ENCODE data around the gene EXOC4.

The EXOC4 gene

DNA sequence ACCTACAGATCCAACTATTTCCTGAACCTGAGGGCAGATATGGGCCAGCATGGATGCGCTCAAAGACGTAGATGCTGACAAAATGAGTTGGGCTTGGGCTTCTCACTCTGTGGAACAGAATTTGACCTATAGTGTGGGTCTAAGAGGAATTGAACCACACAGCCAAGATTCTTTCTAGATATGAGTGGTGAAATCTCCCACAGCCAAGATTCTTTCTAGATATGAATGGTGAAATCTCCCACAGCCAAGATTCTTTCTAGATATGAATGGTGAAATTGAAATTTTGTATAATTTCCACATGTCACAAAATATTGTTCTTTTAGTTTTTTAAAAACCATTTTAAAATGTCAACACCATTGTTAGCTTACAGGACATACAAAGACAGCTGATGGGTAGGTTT, 658.8 kb downstream of the EXOC4 start:
- DNase-seq (ENCODE audit: low read depth in 1 of 2, low spot score in 1 of 2) = no peak

- no peak for DNase-seq (ENCODE audit: low read depth in 1 of 2, low spot score in 1 of 2)
These were observed 660.2 kb downstream of the EXOC4 start for GRCh38 chr7:133912916-133913697.

- DNase-seq (ENCODE audit: low read depth in 1 of 2, low spot score in 1 of 2) = no peak
These were observed 663.7 kb downstream of the EXOC4 start for GRCh38 chr7:133916621-133917020.

GRCh38 chr7:133919810-133920209, 666.9 kb downstream of the EXOC4 start:
- DNase-seq (ENCODE audit: low read depth in 1 of 2, low spot score in 1 of 2) = no peak

DNA sequence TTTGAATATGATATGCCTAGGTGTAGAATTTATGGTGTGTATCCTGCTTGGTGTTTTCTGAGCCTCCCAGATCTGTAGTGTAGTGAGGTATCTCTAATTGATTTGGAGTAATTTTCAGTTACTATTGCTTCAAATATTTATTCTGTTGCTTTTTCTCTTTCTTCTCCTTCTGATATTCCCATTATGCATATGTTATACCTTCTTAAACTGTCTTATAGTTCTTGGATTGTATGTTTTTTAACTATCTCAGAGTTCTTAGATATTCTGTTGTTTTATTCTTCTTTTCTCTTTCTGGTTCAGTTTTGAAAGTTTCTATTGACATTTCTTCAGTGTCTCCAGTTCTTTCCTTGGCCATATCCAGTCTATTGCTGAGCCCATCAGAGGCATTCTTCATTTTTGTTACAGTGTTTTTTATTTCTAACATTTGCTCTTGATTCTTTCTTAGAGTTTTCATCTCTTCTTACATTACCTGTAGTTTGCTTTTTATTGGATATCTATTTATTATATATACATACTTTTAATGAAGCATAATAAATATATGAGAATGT, 668.8 kb downstream of the EXOC4 start:
- no peak for DNase-seq (ENCODE audit: low read depth in 1 of 2, low spot score in 1 of 2)

DNA sequence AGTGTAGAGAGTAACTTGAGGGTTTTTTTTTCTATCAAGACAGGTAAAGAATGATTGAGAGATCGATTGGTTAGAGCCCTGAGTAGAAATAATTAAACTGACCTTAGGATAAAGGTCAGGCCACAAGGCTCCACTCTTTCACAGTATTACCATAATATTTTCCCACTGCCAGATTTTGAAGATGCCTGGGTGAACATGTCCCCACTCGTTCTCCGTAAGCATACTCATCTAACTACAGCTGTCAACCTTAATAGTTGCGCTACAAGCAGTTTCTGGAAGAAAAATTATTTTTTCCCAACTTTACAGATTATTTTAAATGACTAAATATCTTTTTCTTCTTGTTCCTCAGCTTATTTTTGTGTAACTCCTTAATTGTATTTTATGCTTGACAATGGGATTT, 671.1 kb downstream of the EXOC4 start:
- DNase-seq (ENCODE audit: low read depth in 1 of 2, low spot score in 1 of 2) = no peak

GRCh38 chr7:133931053-133931452, 678.2 kb downstream of the EXOC4 start:
- no peak for DNase-seq (ENCODE audit: low read depth in 1 of 2, low spot score in 1 of 2)

DNA sequence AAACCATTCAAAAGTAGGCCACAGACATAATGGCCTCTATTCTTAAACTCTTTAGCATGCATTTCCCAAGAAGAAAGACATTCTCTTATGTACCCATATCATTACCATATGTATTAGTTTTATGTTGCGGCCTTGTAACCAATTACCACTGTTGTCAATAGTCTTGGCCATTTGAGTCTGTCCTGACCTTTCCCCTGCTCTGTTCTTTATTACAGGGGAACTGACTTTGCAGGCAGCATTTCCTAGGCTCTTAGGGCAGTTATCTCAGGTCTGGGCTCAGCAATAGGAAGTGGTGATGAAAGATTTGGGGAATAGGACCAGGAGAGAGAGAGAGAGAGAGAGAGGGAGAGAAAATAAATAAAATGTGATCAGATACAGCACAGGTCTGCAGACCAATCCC, 679.7 kb downstream of the EXOC4 start:
- DNase-seq (ENCODE audit: low read depth in 1 of 2, low spot score in 1 of 2) = no peak

DNA sequence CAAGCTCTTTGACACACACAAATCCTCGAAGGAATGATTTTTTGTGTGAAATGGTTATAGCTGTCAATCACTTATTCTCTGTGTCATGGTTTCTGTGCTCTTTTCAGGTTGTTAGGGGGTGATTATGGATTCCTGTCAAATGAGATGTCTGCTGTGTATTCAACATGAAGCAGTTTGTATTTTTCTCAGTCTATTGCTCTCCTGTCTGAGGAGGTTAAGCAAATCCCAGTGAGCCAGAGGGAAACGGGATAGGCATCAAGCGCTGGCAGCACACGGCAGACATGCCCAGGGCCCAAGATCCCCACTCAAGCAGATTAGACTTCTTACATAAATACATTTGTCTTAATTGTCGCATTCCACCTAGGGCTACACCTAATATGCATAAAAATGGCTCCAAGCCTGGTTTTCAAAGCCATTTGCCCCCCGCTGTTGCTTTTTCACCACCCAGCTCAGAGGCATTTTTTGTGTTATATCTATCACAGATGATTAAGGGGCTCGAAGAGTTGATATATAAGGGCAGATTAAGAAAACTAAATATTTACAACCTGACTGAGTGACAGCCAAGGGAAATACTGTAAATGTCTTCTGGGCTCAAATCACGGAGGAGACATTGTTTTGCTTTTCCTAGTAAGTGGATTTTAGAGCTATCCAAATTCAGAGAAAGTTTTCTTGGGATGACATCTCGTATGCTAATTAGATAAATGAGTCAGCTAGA, 681.5 kb downstream of the EXOC4 start:
- no peak for DNase-seq (ENCODE audit: low read depth in 1 of 2, low spot score in 1 of 2)

DNA sequence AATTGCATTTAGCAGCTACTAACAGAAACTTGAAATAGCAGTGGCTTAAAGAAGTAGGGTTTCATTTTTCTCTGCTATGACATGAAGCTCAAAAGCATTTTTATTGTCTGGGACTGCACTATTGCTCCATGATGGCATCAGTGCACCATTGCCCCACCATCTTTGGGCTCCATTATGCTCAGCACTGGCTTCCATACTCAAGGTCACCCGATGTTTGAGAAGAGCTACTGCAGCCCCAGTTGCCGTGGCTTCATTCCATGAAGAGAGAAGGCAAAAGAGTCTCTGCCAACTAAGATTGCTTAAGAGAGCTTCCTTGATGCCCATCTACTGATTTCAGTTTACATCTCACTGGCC, 682.1 kb downstream of the EXOC4 start:
- DNase-seq (ENCODE audit: low read depth in 1 of 2, low spot score in 1 of 2) = no peak

GRCh38 chr7:133936074-133936473, 683.2 kb downstream of the EXOC4 start:
- no peak for DNase-seq (ENCODE audit: low read depth in 1 of 2, low spot score in 1 of 2)

GRCh38 chr7:133937786-133938185, 684.9 kb downstream of the EXOC4 start:
- DNase-seq (ENCODE audit: low read depth in 1 of 2, low spot score in 1 of 2) = no peak

DNA sequence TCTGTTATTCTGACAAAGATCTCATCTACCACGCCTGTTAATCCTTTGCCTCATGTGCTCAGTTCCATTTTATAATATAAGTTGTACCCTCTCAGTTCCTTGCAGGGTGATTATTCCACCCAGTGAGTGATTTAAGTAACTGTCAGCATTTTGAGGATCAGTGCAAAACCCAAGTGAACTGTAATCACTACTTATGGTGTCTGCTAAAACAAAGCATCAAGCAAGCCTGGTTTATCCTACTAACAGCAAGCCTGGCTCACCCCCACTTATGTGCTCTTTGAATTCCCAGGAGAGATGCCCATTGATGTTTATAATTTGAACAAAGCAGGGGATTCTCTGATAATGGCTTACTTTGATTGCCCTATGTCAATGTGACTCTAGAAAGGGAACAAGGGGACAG, 687.5 kb downstream of the EXOC4 start:
- DNase-seq (ENCODE audit: low read depth in 1 of 2, low spot score in 1 of 2) = no peak

- no peak for DNase-seq (ENCODE audit: low read depth in 1 of 2, low spot score in 1 of 2)
These were observed 688.6 kb downstream of the EXOC4 start for GRCh38 chr7:133941496-133941895.

DNA sequence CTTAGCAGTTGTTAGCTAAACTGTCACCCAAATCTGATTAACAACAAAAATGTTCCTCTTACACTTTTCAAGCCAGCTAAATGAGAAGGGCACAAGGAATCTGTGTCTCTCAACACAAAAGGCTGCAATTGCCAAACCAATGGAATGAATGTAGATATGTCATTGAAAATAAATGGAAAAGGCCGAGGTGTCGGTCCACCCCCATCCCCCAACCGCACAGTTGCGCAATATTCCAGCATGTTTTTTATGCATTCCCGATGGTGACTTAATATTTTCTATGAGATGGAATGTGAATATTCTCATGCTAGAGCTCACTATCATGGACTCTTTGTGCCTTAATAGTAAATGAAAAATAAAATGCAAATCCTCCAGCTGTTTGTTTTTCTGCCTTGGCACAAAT, 692.6 kb downstream of the EXOC4 start:
- DNase-seq (ENCODE audit: low read depth in 1 of 2, low spot score in 1 of 2) = no peak

GRCh38 chr7:133947458-133948254, 694.8 kb downstream of the EXOC4 start:
- DNase-seq (ENCODE audit: low read depth in 1 of 2, low spot score in 1 of 2) = no peak

DNA sequence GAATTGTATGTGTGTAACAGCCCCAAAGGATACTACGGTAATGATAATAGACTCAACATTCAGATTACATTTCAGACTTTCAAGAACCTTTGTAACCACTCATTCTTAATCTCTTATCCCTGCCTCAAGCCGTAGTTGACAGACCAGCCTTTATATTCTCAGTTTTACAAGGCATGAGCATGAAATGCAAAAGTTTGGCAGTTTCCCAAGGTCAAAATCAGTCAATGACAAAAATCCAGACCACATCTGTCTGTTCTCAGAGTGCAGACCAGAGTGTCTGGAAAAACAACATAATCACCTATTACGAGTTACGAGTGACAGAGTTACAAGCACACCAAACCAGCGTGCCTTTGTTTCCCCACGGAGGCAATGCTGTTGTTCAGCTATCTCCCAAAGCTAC, 695.7 kb downstream of the EXOC4 start:
- DNase-seq (ENCODE audit: low read depth in 1 of 2, low spot score in 1 of 2) = no peak

DNA sequence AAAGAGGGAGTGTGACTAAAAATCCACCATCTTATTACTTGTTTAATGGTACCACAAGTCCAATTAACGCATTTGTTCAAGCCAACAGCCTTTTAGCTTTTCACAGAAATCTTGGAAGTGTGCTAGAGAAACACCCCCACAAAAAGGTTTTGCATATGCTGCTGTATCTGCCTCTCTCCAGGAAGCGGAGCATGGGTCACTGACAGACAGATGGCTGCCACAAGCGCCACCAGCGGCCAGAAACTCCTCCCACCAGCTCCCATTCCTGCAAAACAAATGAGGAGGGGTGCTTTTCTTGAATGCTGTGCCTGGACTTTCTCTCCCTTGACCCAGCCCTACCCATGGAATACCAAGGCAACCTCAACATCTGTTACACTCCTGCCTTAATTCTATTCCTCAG, 698.0 kb downstream of the EXOC4 start:
- no peak for DNase-seq (ENCODE audit: low read depth in 1 of 2, low spot score in 1 of 2)

DNA sequence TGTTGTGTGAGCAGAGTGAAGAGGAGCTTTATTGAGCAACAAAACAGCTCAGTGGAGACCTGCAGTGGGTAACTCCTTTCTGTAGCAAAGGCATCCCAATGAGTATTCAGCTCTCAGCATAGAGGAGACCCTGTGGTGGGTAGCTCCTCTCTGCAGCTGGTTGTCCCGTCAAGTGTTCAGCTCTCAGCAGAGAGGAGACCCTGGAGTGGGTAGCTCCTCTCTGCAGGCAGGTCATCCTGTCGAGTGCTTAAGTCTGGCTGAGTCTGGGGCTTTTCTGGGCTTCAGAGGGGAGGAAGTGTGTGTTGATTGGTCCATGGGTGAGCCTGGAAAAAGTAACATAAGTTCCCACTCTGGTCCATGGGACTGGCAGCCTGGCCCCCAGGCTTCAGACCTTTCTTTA, 702.3 kb downstream of the EXOC4 start:
- no peak for DNase-seq (ENCODE audit: low read depth in 1 of 2, low spot score in 1 of 2)

DNA sequence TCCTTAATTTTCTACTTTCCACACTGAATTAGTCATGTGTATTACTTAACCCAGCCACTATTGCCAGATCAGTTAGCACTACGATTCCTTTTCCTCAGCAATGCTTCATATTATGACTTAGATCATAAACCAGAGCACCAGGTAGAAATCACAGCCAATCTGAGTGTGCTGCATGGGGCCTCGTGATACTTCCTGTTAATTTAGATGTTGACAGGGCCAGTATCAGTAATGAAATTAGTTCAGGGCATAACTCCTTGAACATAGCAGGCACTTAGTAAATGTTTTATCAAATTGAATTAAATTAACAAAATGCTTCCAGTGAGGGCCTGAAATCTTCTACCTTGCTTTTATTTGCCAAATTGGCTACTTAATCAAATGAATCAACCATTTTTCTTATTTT, 705.0 kb downstream of the EXOC4 start:
- no peak for DNase-seq (ENCODE audit: low read depth in 1 of 2, low spot score in 1 of 2)

DNA sequence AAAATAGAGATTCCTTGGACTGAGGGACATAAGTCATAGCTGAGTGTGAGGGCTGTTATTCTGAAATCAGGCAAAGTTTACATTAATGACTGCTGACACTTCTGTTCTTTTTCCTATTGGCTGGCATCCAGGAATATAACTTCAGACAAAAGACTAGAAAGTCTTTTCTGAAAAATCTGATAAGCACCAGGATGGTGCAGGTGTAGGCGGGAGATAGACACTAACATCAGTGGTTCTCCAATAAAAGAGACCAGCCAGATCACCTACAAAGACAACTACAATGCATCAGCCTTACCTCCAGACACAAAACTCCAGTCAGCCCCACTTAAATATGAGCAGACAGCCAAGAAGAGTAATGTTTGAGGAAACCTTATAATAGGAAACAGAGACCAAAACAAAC, 705.9 kb downstream of the EXOC4 start:
- no peak for DNase-seq (ENCODE audit: low read depth in 1 of 2, low spot score in 1 of 2)

DNA sequence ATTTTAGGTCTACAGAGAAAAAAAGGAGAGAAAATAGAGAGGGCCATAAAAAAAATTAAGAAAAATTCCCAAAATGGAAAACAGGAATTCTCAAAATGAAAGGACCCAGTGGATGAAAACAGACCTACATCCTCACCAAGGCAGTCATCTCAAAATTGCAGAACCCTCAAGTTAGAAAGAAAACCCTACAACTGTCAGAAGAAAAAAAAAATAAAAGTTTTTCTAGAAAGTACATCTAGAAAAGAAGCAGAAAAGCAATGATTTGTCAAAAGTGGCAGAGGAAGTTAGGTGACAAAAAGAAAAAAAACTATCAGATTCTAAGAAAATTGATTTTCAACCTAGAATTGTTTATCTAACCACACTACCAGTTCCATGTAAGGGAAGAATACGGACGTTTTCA, 706.6 kb downstream of the EXOC4 start:
- no peak for DNase-seq (ENCODE audit: low read depth in 1 of 2, low spot score in 1 of 2)

Measured in activated T-helper 1 cell treated with anti-CD3 and anti-CD28 coated beads, Interleukin-2, amount 50 U/mL, for 16 hours (primary cell).